ENCODE data around the gene NTN3.

NTN3 gene

DNA sequence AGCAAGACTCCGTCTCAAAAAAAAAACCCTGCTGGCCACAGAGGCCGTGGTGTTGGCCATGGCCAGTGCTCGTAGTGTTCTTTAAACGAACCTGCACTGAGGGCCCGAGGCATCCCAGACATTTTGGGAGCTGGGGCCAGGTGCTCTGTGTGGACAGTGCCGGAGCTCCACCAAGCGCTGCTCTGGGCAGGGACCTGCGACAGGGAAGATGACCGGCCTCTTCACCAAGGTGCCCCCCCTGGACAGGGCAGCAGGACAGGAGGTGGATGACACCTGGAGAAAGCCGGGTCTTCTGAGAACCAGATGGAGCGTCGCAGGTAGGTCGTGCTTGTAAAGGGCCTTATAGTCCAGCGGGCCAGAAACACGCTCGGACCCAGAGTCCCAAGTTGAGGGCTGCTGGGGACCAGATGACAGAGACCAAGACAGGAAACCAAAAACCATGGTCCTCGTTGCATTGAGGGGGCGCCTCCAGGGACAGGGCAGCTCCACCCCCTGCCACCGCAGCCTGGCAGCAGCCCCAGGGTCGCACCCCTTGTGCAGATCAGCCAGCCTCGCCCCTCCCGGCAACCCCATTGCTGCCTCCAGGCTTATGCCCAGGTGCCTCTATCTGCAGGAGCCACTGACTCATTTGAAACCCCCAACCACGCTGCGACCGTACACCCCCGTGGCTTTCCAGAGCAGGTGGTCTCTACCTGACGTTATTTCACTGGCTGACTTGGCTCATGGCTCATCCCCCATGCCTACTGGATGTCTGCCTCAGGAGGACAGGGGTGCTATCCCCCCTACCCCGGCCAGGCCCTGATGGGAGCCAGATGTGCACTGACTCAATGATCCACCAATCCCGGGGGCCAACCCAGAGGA is 4.2 kb upstream of the NTN3 start:
- DNase-seq (ENCODE audit: low read depth) = no peak

DNA sequence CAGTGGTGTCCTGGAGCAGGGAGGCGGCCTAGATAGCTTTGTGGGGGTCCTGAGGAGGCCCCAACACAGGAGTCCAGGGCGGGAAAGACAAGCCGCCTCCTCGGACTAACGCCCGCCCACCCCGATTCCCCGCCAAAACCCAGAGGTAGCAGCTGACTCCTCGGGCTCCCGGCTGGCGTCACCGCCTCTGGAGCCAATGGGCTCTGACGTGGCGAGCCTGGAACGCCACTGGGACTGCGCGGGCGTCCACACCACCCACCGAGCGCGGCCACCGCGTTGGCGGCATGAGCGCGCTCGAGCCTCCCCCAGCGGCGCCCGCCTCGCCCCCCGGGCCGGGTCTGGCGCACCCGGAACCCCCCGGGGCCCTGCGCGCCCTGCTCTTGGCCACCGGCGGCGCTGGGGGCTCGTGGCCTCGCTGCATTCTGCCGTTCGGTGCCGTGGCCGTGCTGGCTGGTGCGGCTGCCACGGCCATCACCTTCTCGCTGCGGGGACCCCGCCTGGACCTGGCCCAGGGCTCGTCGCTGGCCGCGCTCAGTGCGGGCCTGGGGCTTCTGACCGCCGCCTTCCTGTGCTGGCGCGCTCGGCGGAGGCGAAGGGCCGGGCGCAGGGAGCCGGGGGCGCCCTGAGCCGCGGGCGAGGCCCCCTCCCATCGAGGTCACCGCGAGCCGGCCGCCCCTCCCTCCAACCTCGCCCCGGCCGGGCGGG is 3.4 kb upstream of the NTN3 start:
- no peak for DNase-seq (ENCODE audit: low read depth)

DNA sequence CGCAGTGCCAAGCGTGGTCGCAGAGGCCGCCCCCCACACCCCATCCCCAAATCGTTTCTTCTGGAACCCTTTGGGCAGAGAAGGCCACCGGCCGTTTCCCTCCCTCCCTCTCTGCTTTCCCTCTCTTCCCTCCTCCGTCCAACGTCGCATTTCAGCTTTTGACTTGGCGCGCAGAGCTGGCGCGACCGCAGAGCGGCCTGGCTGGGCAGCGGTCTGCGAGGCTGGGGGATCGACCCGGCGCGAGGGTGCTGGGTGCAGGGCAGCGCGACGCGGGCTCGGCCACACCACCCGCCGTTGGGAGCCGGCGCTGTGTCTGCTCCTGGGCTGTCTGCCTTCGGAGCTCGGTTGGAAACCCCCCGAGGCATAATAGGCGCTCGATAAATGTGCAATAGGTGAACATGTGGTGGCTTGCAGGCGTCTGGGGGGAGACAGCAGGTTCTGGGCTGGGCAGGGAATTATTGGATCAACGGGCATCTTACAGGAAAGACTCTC is 2.8 kb upstream of the NTN3 start:
- no peak for DNase-seq (ENCODE audit: low read depth)

DNA sequence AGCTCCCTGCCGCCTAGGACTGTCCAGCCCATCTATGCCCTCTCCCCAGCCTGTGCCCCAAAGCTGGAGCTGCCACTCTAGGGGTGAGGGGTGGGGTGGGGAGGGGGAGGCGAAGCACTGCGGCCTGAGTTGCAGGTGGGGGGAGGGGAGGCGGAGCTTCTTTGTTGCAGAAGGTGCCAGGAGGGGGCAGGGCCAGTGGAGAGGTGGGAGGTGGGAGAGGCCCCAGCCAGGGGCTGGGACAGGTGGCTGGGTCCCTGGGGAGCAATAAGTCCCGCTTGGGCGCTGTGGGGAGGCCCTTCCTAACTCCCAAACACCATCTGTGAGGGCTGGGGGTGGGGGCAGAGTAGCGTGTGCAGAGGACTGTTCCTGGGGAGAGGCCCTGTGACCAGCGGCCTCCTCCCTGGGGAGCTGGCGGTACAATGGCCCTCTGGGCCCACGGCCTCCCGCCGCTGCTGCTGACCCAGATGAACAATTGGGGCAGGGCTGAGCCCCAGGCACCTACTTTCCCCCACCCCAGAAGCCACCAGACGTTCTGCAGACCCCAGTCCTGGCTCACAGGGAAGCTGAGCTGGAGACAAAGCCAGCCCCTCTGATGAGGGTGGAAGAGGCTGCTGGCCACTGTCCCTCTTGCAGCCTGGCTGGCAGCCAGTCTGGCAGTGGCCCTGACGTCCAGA is 2.2 kb upstream of the NTN3 start:
- DNase-seq (ENCODE audit: low read depth) = no peak

DNA sequence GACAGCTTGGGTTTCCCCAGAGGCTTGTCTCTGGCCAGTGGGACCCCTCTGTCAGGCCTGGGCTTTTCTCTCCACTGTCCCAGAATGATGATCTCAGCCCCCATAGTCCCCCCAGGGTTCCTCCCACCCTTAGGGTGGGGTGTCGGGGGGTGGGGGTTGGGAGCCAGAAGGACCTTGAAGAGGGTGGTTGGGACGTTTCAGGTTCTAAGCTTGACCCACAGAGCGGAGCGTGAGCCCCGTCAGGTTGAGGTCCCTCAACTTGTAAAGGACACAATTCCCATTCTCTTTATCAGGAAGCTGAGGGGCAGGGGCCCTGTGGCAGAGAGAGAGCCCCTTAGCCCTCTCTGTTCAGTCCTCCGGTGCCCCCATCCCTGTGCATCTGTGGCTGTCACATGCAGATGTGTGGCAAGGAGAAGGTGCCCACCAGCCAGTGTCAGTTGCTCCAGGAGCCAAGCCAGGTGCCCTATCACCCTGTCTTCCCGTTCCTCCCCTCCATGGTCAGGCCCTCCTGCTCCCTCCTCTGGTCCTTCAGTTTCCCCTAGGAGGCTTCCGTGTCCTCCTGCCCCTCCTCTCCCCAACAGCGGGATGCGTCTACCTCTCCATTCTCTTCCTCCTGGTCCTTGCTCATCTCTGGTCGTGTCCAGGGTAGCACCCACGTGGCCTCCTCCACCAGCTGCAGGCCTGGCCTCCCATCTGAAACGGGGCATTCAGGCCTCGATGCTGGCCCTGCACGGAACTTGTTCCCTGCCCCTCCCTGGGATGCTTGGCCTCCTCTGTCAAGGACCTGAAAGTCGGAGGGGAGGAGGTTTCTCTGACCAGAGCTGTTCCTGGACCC is 1.5 kb upstream of the NTN3 start:
- DNase-seq (ENCODE audit: low read depth) = no peak

DNA sequence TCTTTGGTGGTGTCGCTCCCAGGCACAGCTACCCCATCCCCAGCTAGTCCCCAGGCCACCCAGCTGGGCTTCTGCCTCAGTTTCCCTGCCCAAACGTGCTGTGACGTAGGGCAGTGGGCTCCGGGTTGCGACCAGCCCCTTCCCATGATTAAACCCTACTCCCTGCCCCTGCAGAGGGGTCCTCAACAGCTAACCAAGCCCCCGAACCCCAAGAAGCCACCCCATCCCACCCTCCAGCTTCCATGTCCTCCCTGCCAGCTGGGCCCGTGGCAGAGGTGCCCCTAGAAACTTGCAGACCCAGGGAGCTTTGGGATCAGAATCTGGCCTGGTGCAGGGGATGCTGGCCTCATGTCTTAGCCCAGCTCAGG is 879 bp upstream of the NTN3 start:
- no peak for DNase-seq (ENCODE audit: low read depth)

DNA sequence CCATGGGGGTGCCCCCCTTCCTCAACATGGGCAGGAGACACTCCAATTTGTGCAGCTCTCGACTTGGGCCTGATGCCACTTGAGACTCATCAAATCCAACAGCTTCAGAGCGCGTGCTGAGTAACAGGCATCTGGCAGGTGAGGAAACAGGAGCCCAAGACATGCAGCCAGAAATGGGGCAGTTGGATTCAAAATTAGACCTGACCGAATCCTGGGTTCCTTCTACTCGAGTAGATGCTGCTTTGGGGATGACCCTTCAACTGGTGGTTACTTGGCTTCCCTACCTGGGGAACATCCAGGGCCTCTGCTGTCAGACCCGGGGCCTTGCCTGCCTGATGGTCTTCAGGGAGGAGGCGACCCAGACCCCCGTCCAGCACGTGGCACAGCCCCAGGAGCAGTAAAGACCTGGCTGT is 488 bp upstream of the NTN3 start:
- no peak for DNase-seq (ENCODE audit: low read depth)

DNA sequence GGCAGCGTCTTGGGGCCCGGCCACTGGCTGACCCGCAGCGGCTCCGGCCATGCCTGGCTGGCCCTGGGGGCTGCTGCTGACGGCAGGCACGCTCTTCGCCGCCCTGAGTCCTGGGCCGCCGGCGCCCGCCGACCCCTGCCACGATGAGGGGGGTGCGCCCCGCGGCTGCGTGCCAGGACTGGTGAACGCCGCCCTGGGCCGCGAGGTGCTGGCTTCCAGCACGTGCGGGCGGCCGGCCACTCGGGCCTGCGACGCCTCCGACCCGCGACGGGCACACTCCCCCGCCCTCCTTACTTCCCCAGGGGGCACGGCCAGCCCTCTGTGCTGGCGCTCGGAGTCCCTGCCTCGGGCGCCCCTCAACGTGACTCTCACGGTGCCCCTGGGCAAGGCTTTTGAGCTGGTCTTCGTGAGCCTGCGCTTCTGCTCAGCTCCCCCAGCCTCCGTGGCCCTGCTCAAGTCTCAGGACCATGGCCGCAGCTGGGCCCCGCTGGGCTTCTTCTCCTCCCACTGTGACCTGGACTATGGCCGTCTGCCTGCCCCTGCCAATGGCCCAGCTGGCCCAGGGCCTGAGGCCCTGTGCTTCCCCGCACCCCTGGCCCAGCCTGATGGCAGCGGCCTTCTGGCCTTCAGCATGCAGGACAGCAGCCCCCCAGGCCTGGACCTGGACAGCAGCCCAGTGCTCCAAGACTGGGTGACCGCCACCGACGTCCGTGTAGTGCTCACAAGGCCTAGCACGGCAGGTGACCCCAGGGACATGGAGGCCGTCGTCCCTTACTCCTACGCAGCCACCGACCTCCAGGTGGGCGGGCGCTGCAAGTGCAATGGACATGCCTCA is 773 bp downstream of the NTN3 start:
- DNase-seq (ENCODE audit: low read depth) = no peak

DNA sequence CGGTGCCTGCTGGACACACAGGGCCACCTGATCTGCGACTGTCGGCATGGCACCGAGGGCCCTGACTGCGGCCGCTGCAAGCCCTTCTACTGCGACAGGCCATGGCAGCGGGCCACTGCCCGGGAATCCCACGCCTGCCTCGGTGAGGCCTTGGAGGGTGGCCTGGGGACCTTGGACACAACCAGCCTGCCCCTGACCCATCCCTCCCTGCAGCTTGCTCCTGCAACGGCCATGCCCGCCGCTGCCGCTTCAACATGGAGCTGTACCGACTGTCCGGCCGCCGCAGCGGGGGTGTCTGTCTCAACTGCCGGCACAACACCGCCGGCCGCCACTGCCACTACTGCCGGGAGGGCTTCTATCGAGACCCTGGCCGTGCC is 1.4 kb downstream of the NTN3 start:
- no peak for DNase-seq (ENCODE audit: low read depth)

DNA sequence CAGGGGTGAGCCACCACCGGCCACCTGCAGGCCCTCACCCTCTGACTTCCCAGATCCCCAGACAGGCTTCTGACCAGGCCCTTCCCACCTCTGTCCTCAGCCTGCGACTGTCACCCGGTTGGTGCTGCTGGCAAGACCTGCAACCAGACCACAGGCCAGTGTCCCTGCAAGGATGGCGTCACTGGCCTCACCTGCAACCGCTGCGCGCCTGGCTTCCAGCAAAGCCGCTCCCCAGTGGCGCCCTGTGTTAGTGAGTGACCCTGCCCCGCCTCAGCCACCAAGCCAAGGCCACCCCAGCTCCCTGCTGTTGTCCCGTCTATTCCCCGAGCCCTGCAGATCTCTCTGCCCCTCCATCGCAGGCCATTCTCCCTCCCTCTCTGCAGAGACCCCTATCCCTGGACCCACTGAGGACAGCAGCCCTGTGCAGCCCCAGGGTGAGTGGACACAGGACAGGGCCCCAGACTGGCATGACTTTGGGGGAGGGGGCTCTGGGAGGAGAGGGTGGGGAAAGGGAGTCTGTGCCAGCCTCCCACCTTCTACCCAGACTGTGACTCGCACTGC is 1.9 kb downstream of the NTN3 start:
- no peak for DNase-seq (ENCODE audit: low read depth)

DNA sequence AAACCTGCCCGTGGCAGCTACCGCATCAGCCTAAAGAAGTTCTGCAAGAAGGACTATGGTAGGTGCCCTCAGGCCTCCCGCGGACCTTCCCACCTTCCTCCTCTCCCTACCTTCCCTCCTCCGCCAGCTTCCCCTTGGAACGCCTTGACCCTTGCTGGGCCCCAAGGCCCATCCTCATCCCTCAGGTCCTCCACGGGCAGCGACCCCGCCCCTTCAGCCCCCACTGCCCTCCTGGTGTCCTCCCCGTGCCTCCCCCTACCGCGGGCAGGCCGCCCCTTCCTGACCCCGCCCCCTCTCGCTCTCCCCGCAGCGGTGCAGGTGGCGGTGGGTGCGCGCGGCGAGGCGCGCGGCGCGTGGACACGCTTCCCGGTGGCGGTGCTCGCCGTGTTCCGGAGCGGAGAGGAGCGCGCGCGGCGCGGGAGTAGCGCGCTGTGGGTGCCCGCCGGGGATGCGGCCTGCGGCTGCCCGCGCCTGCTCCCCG is 2.4 kb downstream of the NTN3 start:
- no peak for DNase-seq (ENCODE audit: low read depth)

DNA sequence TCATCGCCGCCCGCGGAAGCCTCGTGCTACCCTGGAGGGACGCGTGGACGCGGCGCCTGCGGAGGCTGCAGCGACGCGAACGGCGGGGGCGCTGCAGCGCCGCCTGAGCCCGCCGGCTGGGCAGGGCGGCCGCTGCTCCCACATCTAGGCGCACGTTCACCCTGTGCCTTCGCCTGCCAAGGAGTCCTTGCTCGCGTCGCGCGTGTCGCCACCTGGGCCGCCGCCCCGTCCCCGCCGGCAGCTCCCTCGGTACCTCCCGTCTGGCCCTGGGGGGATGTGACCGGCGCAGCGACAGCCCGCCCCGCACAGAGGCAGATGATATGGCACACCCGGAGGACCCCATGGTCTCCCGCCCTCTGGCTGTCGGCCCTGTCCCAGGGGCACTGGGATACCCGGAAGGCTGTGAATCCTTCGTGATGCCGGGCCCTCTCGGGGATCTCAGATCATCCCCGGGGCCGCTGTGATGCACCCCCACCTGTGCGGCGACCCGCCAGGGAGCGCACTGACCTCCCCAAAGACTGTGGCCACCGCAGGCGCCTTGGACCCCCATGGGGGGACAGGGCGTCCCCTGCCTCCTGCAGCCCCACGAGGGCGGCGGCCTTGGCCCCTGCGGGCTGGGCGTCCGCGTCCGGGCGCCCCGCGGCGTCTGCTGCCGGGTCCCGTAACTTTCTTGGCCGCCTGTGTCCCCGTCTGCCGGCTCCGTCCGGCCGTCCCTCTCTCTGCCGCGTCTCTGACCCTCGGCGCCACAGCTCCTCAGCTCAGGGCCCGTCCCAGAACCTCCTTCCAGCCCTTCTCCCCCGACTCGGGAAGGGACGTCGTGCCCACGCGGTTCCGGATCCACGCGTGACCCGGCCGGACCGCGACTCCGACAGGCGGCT is 3.1 kb downstream of the NTN3 start:
- peak; percentile 50 for DNase-seq (ENCODE audit: low read depth)

DNA sequence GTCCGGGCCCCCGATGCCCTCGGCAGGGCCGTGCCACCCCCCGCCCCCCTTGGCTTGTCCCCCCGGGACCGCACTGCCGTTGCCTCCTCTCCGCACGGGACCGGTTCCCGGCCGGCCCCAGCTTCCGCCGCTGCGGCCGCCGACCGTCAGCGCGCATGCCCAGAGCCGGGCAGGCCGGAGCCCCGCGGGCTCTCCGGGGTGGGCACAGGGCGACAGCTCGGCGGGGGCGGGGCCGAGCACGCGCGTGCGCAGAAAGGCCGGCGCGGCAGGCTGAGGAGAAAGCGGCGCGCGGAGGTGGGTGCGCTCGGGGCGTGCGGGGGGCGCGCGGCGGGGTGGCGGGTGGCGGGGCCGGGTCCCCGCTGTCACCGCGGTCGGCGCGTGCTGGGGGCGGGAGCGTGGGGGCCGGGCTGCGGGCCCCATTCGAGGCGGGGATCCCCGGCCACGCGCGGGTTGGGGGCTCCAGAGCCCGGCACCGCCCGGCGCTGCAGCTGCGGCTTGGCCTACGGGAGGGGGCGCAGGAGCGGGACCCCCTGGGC is 3.8 kb downstream of the NTN3 start, which contains the start of gene TBC1D24:
Gene TBC1D24 (plus strand): TSS at position 251 of the 536 bp plus-strand sequence. CDS start 21,022 bp downstream, outside the sequence.
- peak; percentile 53 for DNase-seq (ENCODE audit: low read depth)

DNA sequence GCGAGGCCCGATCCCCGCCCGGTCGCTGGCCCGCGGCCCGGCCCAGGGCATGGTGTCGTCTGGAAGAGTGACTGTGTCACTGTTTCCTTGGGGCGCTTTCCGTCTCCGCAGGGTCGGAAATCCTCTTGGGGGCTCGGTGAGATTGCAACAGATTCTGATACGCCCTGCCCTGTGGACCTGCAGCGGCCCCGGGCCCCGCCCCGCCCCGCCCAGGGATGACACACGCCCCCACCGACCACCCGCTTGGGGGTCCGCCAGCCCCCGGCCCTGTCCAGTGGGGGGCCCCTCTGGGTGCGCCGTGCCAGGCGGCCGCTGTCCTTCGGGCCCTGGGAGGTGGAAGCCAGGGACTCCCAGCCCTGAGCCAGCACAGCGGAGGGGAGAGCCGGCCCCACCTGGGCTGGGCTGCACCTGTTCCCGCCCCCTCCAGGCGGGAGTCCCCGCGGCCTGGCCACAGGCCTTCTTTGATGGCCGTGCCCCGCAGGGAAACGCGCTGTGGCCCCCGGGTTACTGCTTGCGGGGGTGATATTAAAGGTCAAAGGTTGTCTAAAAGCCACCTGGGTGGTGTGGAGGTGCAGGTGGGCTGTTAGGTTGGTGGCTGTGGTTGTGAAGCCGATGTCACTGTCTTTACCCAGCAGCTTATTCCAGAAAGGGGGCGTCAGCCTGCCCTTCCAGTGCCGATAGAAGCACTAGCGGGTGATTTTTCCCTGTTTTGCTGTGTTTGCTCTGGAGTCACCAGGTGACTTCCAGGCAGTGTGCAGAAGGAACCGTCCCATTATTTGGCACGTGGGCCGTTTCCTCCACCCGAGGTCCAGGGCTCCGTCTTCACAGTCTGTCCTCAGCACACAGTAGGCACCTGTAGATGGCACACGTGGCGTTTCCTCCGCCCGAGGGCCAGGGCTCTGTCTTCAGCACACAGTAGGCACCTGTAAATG is 4.6 kb downstream of the NTN3 start:
- no peak for DNase-seq (ENCODE audit: low read depth)

DNA sequence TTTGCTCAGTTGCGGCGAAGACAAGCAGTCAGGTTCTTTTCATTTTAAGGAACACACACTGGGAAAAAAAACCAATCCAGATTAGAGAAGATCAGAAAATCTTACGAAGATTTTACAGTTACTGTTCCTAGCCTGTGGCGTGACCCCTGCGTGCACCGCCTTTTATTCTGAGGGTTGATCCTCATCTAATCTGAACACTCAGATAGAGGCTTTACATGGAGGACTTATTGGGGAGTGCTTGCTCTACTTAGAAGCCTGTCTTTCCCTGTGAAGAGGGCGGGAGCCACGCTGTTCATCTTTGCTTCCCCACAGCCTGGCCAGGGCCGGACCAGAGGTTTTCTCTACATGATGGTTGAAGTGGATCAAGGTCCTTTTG is 5.2 kb downstream of the NTN3 start:
- no peak for DNase-seq (ENCODE audit: low read depth)

DNA sequence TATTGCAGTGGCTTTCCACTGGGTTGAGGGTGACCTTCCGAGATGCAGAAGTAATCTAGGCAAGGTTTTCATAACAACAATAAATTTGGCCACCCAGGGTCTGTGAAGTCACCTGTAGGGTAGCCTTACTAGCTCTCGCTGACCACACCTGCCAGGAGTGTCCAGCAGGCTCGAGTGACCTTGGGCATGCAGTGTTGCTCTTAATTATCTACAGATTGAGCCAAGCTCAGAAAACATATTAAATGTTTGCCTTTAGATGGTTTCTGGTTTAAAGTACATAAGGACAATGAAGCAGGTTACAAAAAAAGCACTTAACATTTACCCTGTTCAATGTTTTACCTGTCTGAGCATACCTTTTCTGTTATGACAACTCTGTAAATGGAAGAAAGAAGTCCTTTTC is 5.6 kb downstream of the NTN3 start:
- no peak for DNase-seq (ENCODE audit: low read depth)

DNA sequence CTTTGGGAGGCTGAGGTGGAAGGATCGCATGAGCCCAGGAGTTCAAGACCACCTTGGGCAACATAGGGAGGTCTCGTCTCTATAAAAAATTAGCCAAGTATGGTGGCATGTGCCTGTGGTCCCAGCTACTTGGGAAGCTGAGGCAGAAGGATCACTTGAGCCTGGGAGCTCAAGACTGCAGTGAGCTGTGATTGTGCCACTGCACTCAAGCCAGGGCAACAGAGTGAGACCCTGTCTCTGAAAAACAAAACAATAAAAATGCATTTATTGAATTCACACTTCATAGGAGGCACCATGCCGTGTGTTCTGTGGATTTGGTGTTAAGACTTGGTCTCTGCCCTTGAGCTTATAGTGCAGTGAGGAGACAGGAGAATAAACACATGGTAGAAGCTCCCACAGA is 6.2 kb downstream of the NTN3 start:
- no peak for DNase-seq (ENCODE audit: low read depth)

DNA sequence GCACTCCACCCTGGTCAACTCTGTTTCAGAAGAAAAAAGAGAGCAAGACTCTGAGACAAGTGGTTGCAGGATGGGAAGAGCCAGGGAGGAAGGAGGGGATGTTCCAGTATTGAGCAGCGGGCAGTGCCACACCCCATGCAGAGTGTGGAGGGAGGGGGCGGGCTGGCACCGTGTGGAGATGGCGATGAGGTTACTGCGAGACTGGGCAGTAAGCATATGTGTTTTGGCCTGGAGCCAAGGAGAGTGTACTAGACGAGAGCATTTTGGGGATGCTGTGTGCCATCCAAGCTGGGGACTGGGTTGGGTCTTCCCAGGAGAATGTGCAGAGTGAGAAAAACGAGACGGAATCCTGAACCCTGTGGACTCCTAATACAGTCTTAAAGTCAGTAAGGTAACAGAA is 7.2 kb downstream of the NTN3 start:
- no peak for DNase-seq (ENCODE audit: low read depth)

Measured in T follicular helper cell (primary cell).